HG03066 (cell line): ENCODE results near the gene SLC7A6.

Experiments
- ATAC-seq: cut with Tn5 transposase; IDR thresholded peaks from one replicate; pipeline ENCODE4 v1.9.1; 2021; ENCODE audit warnings: low read depth; ENCODE audit not compliant: unreplicated experiment

Gene SLC7A6

DNA sequence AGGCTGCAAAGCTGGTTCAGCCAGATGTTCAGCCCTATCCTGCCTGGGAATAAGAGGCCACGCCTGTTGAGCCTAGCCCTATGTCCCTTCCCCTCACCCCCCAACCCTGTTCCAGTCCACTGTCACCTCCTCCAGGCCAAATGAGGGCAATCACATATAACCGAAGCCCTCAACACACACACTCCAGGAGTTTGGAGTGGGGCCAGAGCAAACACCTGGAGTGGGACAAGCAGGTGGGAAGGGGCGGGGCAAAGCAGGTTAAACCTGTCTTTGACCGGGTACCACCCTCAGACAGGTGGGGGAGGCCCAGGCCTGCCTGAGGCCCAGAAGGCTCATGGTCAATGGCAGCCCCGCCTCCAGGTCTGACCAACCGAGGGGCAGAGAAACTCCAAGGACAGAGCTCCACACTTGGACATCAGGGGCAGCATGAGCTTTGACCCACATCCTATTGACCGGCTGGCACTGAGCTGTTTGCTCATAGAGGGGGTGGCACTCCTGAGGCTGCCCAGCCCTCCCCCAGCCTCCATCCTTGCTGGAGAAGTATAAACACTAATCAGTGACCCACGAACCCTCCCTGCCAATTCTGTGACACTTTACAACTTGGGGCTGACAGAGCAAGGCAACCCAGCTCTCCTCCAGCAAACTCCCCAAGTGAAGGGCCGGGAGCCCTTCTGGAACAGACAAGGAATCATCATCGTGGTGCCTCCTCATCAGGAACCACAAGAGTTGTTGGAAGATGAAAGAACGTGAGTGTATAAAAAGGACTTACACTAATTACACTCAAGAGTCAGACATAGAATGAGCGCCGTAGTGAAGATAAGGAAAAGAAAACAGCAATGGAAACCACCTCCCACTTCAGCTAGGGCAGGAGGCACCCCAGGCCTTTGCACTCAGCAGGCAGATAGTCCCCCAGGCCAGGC is 29.9 kb upstream of the SLC7A6 start:
- ATAC-seq: no peak

DNA sequence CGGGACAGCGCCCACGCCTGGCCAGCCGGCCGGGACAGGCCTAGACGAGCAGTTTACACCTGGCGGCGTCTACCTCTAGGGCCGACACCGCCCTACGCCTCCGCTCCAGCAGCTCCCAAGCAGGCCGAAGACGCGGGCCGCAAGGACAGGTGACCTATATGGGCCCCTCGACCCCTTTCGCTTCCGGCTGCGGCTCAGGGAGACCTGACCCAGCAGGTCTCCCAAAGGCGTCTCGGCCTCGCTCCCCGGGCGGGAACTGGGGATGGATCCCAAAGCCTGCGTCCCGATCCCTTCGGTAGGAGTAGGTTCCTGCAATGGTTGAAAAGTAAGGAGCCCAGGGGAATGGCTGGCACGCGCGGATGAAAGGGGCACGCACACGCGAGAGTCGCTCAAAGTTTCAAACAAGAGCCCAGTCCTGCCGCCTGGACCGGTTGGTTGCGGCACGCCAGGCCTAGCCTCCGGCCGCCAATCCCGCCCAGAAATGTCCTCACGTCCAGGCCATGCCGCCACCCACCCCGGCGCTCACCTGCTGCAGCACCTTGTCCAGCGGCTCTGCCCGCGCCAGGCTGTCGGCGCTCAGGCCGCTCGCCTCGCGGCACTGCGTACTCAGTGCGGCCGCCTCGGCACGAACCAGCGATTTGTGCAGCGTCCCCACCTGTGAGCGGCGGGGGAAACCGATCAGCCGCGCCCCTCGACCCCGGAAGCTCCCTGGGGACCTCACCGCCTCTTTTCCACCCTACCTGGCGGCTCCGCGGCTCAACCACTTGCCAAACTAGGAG is 29.0 kb upstream of the SLC7A6 start:
- no peak for ATAC-seq

DNA sequence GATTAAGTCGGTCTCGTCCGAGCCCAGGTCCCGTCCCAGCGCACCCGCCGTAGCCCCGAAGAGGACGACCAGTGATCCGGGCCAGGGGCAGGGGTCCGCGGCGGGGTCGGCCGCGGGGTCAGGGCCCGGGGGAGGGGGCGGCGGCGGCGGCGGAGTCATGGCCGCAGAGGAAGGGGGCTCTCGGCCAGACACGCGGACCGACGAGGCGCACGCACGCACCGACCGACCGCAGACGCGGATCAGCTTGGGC is 28.5 kb upstream of the SLC7A6 start, which contains the start of gene ESRP2:
Gene ESRP2 (minus strand): TSS at position 241 of the 250 bp plus-strand sequence. CDS start 82 bp downstream, at position 159.
- no peak for ATAC-seq

DNA sequence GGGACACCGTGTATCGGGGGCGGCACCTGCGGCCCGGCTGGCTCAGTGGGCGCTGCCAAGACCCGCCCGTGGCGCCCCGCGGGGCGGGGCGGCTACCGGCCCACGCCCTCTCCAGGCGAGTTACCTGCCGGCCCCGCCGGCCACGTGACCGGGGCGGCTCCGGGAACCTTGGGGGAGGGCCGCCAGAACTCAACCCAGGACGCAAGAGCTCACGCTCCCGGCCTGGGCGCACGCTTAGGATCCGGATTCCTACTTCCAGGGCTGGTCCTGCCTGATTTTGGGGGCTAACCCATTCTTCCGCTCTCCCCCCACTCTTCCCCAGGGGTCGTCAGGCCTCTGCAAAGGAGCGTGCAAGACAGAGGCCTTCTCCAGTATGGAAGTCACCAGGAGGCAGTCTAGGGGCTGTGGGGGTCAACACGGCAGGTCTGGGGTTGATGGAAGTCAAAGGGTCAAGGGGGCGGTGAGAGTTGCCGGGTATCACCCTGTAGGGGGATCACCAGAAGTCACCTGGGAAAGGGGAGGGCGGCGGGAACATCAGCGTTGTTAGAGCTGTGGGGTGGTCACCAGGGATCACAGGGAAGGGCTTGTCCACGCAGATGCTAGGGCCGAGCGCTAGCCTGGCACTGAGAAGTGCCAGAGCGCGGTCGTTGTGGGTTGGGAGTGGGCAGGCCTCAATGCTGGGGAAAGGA is 28.0 kb upstream of the SLC7A6 start:
- ATAC-seq: no peak

DNA sequence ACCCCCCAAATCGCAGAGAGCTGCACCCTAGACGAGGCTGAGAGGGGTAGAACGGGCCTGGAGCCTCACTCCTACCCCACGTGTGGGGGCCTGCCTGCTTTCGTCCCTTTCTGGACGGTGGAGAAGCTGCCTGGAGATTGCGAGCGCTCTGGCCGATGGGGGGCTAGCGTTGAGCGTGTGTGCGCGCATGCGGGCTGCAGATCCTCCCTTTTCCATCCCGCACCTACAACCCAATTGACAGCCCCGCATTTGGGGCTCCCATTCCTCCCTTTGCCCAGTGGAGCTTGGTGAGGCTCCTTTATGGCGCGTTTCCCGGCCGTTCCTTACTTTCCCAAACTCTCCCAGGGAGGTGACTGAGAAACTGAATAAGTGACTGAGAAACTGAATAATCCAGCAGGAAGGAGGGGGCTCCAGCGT is 27.5 kb upstream of the SLC7A6 start:
- no peak for ATAC-seq

DNA sequence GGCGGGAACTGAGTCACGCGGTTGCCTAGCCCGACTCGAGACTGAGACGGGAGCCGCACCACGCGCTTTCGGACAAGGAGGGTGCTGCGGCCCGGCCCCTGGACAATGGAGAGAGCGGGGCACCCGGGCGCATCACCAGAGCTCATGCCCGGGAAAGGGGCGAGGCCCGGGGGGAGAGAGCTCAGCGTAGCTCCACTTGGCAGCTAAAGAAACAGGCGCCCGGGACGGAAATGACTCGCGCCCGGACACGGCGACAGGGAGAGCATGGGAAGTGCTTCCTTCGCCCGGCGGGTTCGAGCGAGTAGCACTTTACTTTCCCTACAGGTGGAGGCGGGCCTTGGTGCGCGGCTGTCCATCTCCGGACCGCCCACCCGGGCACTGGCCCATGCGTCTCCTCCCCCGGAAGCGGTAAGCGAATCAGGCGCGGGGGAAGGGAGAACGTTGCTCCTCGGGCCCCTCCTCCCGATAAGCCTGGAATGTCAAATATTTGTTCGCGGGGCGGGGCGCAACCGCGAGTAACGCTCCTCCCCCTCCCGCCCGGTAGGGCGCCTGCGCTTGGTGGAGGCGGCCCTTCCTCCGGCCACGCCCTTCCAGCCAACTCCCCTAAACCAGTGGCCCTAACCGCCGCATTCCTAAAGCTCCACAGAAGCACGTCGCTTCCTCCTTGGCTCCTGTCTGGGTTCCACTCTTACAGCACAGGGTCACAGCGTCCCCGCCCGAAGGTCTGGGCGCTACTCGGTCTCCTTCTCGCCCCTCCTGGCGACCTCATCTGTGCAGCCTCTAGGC is 26.9 kb upstream of the SLC7A6 start:
- peak; percentile 86 for ATAC-seq

DNA sequence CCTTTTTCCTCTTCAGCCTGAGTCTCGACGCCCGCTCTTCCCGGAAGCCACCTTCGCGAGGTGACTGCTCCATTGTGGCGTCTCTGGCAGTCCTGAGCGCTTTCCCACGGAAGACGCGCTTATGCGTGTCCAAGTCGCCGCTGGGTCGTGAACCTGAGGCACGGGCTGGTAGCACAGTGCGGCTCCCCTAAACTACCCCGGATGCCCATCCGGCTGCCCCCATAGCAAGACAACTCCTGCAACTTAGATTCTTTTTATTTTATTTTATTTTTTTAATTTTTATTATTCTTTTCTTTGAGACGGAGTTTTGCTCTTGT is 26.3 kb upstream of the SLC7A6 start:
- ATAC-seq: peak; percentile 16

DNA sequence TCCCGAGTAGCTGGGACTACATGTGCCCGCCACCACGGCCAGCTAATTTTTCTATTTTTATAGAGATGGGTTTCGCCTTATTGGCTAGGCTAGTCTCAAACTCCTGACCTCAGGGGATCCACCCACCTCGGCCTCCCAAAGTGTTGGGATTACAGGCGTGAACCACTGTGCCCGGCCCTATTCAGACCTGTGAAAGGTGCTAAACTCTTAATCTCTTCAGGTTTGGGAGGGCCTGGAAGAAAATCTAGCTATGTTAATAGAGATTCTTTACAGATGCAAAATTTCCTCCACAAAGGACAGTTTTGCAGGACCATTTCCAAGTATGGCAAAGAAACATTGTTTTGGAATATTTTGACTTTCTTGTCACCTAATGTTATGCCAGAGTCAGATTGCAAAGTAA is 22.2 kb upstream of the SLC7A6 start:
- ATAC-seq: no peak

DNA sequence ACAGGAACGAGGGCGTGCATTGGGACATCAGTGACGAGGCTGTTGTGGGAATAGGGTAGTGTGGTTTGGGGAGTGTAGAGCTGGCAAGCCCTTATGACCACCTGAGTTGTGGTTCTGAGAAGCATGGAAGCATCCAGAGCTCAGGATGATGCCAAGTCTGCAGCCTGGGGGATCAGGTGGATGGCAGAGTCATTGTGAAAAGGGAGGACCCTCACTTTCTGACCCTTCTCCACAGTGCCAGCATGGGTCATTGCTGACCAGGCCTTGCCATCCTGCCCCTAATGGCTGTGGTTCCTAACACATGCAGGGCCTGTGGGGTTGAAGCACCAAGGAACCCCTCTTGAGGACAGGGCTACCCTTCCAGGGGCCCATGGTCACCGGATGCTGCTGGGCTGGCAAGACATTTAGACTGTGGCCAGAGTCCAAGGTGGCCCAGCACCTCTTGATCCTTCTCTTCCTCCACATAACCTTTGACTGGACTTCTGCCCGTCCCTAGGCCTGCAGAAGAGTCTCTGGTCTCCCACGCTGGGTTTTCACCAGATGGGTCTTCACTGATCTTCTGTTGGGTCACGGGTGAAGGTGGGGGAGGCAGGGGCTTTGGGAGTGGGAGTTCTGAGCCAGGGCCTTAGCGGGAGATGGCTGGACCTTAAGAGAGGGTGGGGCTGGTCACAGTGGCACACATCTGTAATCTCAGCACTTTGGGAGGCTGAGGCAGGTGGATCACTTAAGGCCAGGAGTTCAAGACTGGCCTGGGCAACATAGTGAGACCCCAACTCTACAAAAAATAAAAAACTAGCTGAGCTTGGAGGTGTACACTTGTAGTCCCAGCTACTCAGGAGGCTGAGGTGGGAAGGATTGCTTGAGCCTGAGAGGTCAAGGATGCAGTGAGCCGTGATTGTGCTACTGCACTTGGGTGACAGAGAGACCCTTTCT is 21.1 kb upstream of the SLC7A6 start:
- no peak for ATAC-seq

DNA sequence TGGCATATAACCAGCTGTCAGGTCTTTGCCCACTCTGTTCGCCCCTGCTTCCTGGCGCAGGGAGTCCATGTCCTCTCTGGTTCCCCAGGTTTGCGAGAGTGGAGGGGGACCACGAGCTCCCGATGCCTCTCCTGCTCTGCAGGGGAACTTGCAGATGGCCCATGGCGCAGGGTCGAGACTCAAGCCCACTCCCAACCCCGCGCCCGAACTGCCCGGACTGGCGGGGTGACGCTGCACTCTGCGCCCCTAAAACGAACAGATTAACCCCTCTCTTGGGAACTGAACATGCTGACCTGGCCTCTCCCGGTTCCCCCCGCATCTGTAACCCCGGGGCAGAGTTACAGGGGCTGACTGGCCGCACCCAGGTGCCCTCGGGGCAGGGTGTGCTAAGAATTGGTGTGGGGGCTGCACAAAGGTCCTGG is 19.8 kb upstream of the SLC7A6 start:
- ATAC-seq: peak; percentile 9

DNA sequence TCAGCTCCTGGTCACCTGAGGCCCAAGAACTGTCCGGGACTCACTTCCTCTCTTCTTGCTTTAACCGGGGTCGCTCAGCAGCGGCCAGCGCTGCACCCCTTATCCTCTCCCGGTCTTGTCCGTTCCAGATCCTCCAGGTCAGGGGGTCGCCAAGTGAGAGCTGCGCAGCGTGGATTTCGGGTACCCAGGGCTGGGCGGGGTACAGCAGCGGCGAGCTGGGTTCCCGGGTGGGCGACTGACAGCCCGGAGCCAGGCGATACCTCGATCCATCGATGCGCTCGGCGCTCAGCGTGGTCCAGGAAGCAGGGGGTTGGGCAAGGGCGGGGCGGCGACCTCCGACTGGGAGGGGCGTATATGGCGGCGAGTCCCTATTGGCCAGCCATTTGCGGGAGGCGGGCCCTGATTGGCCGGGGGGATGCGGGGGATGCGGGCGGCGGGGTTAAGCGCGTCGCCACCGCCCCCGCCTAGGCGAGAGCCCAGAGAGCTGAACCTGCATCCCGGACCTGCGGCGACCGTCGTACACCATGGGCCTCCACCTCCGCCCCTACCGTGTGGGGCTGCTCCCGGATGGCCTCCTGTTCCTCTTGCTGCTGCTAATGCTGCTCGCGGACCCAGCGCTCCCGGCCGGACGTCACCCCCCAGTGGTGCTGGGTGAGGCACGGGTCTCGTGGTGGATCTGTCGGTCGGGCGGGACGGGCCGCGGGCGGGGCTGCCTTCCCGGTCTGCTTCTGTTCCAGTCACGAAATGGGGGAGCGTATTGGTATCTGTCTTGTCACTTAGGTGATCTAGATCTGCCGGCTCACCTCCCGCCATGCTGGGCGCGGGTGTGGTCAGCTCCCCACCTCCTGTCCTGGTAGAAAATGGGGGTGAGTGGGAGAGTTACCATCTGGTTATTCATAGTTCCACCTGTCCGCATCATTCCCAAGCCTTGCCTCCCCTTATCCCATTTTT is 19.1 kb upstream of the SLC7A6 start, which contains the start of gene PLA2G15:
Gene PLA2G15 (plus strand): TSS at position 471 of the 951 bp plus-strand sequence. CDS start 54 bp downstream, at position 525.
- peak; percentile 83 for ATAC-seq

DNA sequence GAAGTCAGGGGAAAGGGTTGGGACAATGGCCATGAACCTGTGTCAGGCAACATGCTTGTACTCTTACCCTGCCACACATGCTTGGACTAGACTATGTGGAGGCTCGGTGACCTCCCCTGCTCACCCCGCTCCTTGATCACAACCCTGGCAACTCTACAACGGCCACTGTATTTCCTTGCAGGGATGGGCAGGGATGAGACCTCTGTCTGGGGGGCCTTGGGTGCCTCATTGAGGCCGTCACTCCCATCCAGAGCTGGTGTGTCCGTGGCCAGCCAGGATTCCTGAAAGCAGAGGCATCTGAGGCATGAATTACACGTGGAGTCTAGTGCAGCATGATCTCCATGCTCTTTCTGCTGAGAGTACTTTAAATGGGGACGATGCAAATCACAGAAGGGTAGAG is 18.2 kb upstream of the SLC7A6 start:
- ATAC-seq: no peak

DNA sequence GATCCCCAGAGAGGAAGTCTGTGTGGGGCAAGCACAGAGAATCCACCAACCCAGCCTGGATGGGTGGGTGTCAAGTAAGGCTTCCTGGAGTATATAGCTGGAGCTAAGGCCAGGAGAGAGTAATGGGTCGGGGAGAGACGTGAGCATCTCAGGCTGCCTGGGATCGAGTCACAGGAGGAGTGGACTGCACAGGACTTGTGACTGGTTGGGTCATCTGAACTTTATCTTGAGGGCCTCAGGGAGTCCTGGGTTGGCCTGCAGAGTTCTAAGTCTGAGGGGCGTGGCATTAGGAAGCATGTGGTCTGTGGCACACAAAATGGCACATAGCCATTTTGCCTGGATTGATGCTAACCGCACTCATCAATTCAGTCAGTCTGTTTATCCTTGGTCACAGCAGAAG is 17.7 kb upstream of the SLC7A6 start:
- no peak for ATAC-seq

DNA sequence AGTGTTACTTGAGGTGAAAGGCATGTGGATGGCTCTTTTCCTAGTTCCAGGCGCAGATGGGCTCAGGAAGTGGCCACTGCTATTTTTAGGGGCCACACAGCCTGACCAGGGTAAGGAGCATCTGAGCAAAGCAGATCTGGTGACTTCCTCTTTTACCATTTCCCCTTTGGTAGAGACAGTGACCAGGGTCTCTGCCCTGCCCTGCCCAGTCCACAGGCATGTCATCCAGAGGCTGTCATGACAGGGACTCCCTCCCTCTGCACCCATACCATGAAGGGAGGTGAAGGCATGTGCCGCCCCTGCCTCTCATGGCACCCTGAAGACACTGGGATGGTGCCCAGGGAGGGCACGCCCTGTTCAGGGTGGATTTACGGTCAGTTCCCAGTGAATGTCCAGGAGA is 16.9 kb upstream of the SLC7A6 start:
- no peak for ATAC-seq

DNA sequence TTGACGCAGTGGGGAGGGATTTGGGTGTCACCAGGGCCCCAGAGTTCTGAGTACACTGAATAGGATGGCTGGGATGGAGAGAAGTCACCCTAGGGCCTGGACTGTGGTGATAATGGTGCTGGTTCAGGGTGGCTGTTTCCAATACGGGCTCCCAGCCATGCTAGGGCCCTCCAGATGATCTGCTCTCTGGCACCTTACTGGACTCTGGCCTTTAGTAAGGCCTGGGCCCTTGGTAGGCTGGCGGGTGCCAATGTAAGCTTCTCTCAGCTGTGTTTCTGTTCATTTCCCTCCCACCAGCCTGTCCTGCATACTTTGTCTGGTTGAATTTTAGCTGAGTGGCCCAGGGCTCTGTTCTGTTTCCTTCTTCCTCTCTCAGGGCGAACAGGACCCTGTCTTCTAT is 16.4 kb upstream of the SLC7A6 start:
- ATAC-seq: no peak

DNA sequence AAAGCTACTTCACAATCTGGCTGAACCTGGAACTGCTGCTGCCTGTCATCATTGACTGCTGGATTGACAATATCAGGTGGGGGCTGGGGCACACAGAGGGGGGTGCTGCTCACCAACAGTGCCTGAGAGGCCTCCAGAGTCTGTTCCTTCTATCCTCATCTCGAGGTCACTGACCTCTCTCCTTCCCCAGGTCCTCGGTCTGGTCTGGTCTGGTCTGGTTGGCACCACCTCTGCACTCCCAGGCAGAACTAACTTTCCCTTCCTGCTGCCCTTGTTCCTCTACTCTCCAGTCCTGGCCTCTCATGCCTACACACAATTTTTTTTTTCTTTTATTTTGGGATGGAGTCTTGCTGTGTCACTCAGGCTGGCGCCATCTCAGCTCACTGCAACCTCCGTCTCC is 15.0 kb upstream of the SLC7A6 start:
- no peak for ATAC-seq

DNA sequence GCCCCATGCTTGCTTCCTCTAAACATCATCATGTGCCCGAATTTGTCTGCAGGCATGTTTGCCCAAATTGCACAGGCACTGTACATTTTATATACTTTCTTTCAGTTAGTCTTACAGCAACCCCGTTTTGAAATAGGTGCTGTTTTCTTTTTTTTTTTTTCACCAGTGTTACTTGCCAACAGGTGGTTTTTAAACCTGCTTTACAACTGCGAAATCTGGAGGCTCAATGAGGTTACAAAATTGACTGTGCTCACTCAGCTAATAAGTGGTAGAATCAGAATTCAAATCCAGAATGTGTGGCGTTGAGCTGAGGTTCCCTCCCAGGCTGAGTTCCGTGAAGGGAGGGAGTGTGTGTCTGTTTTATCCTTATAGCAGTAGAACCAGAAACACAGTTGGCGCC is 13.4 kb upstream of the SLC7A6 start:
- no peak for ATAC-seq

DNA sequence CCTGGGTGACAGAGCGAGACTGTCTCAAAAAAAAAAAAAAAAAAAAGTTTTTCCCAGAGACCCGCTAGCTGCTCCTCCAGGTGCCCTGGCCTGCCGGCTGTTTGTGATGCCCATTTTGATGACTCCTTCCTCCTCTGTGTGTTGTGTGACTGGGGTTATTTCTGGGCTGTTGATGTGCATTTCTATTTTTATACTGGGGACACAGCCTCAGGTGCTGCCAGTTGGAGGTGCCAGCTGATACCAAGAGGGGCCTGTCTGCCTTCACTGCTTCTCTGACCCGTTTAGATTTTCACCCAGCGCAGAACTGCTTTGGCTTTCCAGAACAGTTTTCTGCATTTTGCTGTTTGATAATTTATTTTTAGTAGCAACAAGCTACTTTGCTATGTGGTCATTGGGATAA is 12.5 kb upstream of the SLC7A6 start:
- ATAC-seq: no peak
